ENCODE data around the gene TSPAN18.

GRCh38 chr11:44950031-44950624 is 223.4 kb downstream of the TSPAN18 start:
- no peak for TF ChIP-seq CTCF (conservative IDR thresholded peaks at IDR 0.05; ENCODE audit: low read length)
- TF ChIP-seq EZH2phosphoT487 (IDR thresholded peaks at IDR 0.05; ENCODE audit: borderline replicate concordance, low read depth, low read length): no peak
